Endothelial cell of umbilical vein (primary cell): Measurements from ENCODE around the gene ASB8. TPM values are rescaled to one million over a fixed set of nuclear protein-coding genes. Genes with fewer than 3 reads are reported as not detected.

Experiments
- microRNA-seq: library from miRNA; unstranded; fragments of <30 nt; microRNA quantifications from one replicate; pipeline ENCODE4 v1.2.0, GENCODE V29; 2021; ENCODE audit warnings: borderline number of aligned reads, borderline replicate concordance
- polyA plus RNA-seq, 4 experiments: library from polyadenylated mRNA; depleted of rRNA in 3 of 4; stranded (reverse) in 3 of 4; unstranded in 1 of 4; fragments of >200 nt; gene quantifications; 2 replicates each; pipeline versions ENCODE4 v1.2.1 to v1.2.3, GENCODE V29; 2011 to 2012; ENCODE audit warnings: missing spikeins in 1 of 4
- small RNA-seq: library from RNA; depleted of rRNA; stranded (forward); fragments of <200 nt; gene quantifications from one replicate; pipeline ENCODE3, GENCODE V24; 2012; ENCODE audit warnings: low replicate concordance, low read depth; ENCODE audit not compliant: insufficient read depth, insufficient read length
- total RNA-seq: library from RNA; stranded (reverse); gene quantifications from 2 replicates; pipeline ENCODE4 v1.2.3, GENCODE V29; 2021

The ASB8 gene
- total and polyA plus RNA-seq, 2 donors (not counting 3 experiments of a cell fraction or from before 2014, with no cell fraction given) = 14.9 to 29.7 TPM

Small RNA genes within 50 kb of the gene (microRNA-seq; reads per million reads assigned to microRNA genes)
- gene MIR6505 = not detected

Small RNA genes within 50 kb of the gene (small RNA-seq; reads per million reads assigned to genes)
- gene MIR6505 = not detected

Other genes starting within 250 kb of the ASB8 start
- 67.7 and 84.4 TPM in 2 replicates for gene TMEM106C, start 193.9 kb downstream of the ASB8 start, total RNA-seq
- gene TMEM106C, start 193.9 kb downstream of the ASB8 start, polyA plus RNA-seq = 148 and 170 TPM in 2 replicates
- gene COL2A1, start 153.0 kb downstream of the ASB8 start, total RNA-seq = not detected in 2 replicates
- gene COL2A1, start 153.0 kb downstream of the ASB8 start, polyA plus RNA-seq = not detected in 2 replicates
- 20.5 and 21.3 TPM in 2 replicates for gene SENP1, start 51.4 kb downstream of the ASB8 start, total RNA-seq
- 8.4 and 9.9 TPM in 2 replicates for gene SENP1, start 51.4 kb downstream of the ASB8 start, polyA plus RNA-seq
- 74.4 and 76.7 TPM in 2 replicates for gene PFKM, start 38.2 kb downstream of the ASB8 start, total RNA-seq
- 49.7 and 53.4 TPM in 2 replicates for gene PFKM, start 38.2 kb downstream of the ASB8 start, polyA plus RNA-seq
- 0.18 TPM in 1 of 2 replicates, not detected in the other for gene CCDC184, start 26.1 kb upstream of the ASB8 start, total RNA-seq
- gene CCDC184, start 26.1 kb upstream of the ASB8 start, polyA plus RNA-seq = 0.27 and 0.39 TPM in 2 replicates
- not detected in 2 replicates for gene OR10AD1, start 45.8 kb upstream of the ASB8 start, total RNA-seq
- gene OR10AD1, start 45.8 kb upstream of the ASB8 start, polyA plus RNA-seq = not detected in 2 replicates
- gene ZNF641, start 193.4 kb upstream of the ASB8 start, total RNA-seq = 5.0 and 6.7 TPM in 2 replicates
- 2.8 and 3.5 TPM in 2 replicates for gene ZNF641, start 193.4 kb upstream of the ASB8 start, polyA plus RNA-seq